ENCODE results near the gene DEXI.

DEXI gene

GRCh38 chr16:10911267-10911666 is 31.0 kb downstream of the DEXI start:
- no peak overlapping the region for H3K27ac ChIP-seq
- TF ChIP-seq CTCF (IDR thresholded peaks at IDR 0.05) (no peak), ZFX (IDR thresholded peaks at IDR 0.05; ENCODE audit: borderline replicate concordance) (no peak)

GRCh38 chr16:10907757-10908045 is 34.6 kb downstream of the DEXI start:
- TF ChIP-seq ZFX (IDR thresholded peaks at IDR 0.05; ENCODE audit: borderline replicate concordance) (no peak), CTCF (IDR thresholded peaks at IDR 0.05) (no peak)
- H3K27ac ChIP-seq = no peak overlapping the region

GRCh38 chr16:10906914-10907756 is 35.1 kb downstream of the DEXI start:
- TF ChIP-seq CTCF (IDR thresholded peaks at IDR 0.05) = no peak
- H3K27ac ChIP-seq = no peak overlapping the region

- TF ChIP-seq CTCF (IDR thresholded peaks at IDR 0.05) = no peak
- TF ChIP-seq ZFX (IDR thresholded peaks at IDR 0.05; ENCODE audit: borderline replicate concordance) = no peak
- no peak overlapping the region for H3K27ac ChIP-seq
Measured at GRCh38 chr16:10906482-10906881, 35.8 kb downstream of the DEXI start.

GRCh38 chr16:10902999-10903398 is 39.3 kb downstream of the DEXI start:
- no peak overlapping the region for H3K27ac ChIP-seq
- TF ChIP-seq ZFX (IDR thresholded peaks at IDR 0.05; ENCODE audit: borderline replicate concordance) (no peak), CTCF (IDR thresholded peaks at IDR 0.05) (no peak)

- H3K27ac ChIP-seq = no peak overlapping the region
- TF ChIP-seq ZFX (IDR thresholded peaks at IDR 0.05; ENCODE audit: borderline replicate concordance) (no peak), CTCF (IDR thresholded peaks at IDR 0.05) (no peak)
Measured at GRCh38 chr16:10897134-10897533, 45.1 kb downstream of the DEXI start.

GRCh38 chr16:10896723-10897122 is 45.5 kb downstream of the DEXI start:
- no peak overlapping the region for H3K27ac ChIP-seq
- no peak for TF ChIP-seq CTCF (IDR thresholded peaks at IDR 0.05)
- no peak for TF ChIP-seq ZFX (IDR thresholded peaks at IDR 0.05; ENCODE audit: borderline replicate concordance)

Data from 22Rv1 (cell line).